ENCODE data around the gene XRCC1. TPM values are rescaled to one million over a fixed set of nuclear protein-coding genes. Genes with fewer than 3 reads are reported as not detected.
"Not testable (repeated sequence)": the region's sequence is repeated elsewhere in the genome, so short reads cannot be mapped to it uniquely, and the experiment has no call there.

Gene XRCC1
- total RNA-seq, 1 donor from 2014 or later = 10.6 TPM

- DNase-seq = not testable (repeated sequence)
Measured at GRCh38 chr19:43600326-43600725, 25.0 kb upstream of the XRCC1 start.

- DNase-seq = no peak
Measured at GRCh38 chr19:43599635-43600295, 24.4 kb upstream of the XRCC1 start.

- DNase-seq = no peak
Measured at GRCh38 chr19:43598445-43599240, 23.3 kb upstream of the XRCC1 start.

- no peak for DNase-seq
Measured at GRCh38 chr19:43597876-43598275, 22.5 kb upstream of the XRCC1 start.

- DNase-seq = no peak
Measured at GRCh38 chr19:43596842-43597461, 21.6 kb upstream of the XRCC1 start.

GRCh38 chr19:43595999-43596841 lies 20.9 kb upstream of the XRCC1 start, which contains the start of the genes IRGQ and ZNF576:
IRGQ (minus strand) TSS chr19:43596134; CDS start chr19:43595338, 796 bp downstream.
ZNF576 (plus strand) TSS chr19:43596595; CDS start chr19:43597109, 514 bp downstream.
- DNase-seq = peak; percentile 100

- DNase-seq = no peak
Measured at GRCh38 chr19:43595605-43595998, 20.3 kb upstream of the XRCC1 start.

GRCh38 chr19:43594710-43595604 lies 19.6 kb upstream of the XRCC1 start:
- peak; percentile 41 for DNase-seq

GRCh38 chr19:43594081-43594697 lies 18.9 kb upstream of the XRCC1 start:
- DNase-seq = no peak

GRCh38 chr19:43592800-43593350 lies 17.5 kb upstream of the XRCC1 start:
- DNase-seq = no peak

GRCh38 chr19:43591904-43592772 lies 16.8 kb upstream of the XRCC1 start:
- no peak for DNase-seq

- no peak for DNase-seq
Measured at GRCh38 chr19:43589678-43590077, 14.4 kb upstream of the XRCC1 start.

GRCh38 chr19:43589277-43589676 lies 13.9 kb upstream of the XRCC1 start:
- no peak for DNase-seq

- DNase-seq = not testable (repeated sequence)
Measured at GRCh38 chr19:43587029-43587428, 11.7 kb upstream of the XRCC1 start.

- DNase-seq = no peak
Measured at GRCh38 chr19:43586346-43586745, 11.0 kb upstream of the XRCC1 start.

GRCh38 chr19:43584484-43584883 lies 9.2 kb upstream of the XRCC1 start:
- no peak for DNase-seq

GRCh38 chr19:43582495-43582894 lies 7.2 kb upstream of the XRCC1 start:
- no peak for DNase-seq

- no peak for DNase-seq
Measured at GRCh38 chr19:43581467-43581866, 6.1 kb upstream of the XRCC1 start.

- no peak for DNase-seq
Measured at GRCh38 chr19:43578787-43579186, 3.5 kb upstream of the XRCC1 start.
